WTC11 (cell line): Measurements from ENCODE around the gene SLC24A3. TPM values are rescaled to one million over a fixed set of nuclear protein-coding genes. Genes with fewer than 3 reads are reported as not detected.

ENCODE experiments used
- ATAC-seq: fragments of 200-7000 bp; cut with Tn5 transposase; 2 replicates; pipeline ENCODE4 v1.10.0; 2021; ENCODE audit warnings: mild to moderate bottlenecking, moderate library complexity
- CTCF ChIA-PET: fragments of 300-600 bp; sonication (Branson Sonifier 250); formaldehyde crosslinking; loops from one replicate; lab custom pipeline; 2021; ENCODE audit warnings: antibody characterized with exemption; lab: Charles Lee
- POLR2A ChIA-PET: fragments of 350-600 bp; sonication (Branson Sonifier 250); formaldehyde crosslinking; loops from one replicate; lab custom pipeline; 2021; ENCODE audit warnings: antibody characterized with exemption; lab: Charles Lee
- DNase-seq: peaks from one replicate; pipeline ENCODE4 v3.0.0; 2021; ENCODE audit warnings: low spot score
- H3K27ac Mint-ChIP-seq: 2 replicates; pipeline ENCODE4 v1.8.0; 2021; ENCODE audit warnings: mixed read lengths
- H3K27me3 Mint-ChIP-seq: 2 replicates; pipeline ENCODE4 v1.8.0; 2021; ENCODE audit warnings: low read depth, mild to moderate bottlenecking, moderate library complexity, mixed read lengths
- H3K36me3 Mint-ChIP-seq: 2 replicates; pipeline ENCODE4 v1.8.0; 2021; ENCODE audit warnings: mixed read lengths
- H3K4me1 Mint-ChIP-seq: 2 replicates; pipeline ENCODE4 v1.8.0; 2022; ENCODE audit warnings: mixed read lengths
- H3K4me3 Mint-ChIP-seq: 2 replicates; pipeline ENCODE4 v1.8.0; 2021; ENCODE audit warnings: mild to moderate bottlenecking, moderate library complexity, mixed read lengths
- H3K9me3 Mint-ChIP-seq: 2 replicates; pipeline ENCODE4 v1.8.0; 2021; ENCODE audit warnings: mixed read lengths
- CREB1 ChIP-seq: sonication (generic); formaldehyde crosslinking; IDR thresholded peaks from 2 replicates; pipeline ENCODE4 v1.8.0; 2023; ENCODE audit warnings: mild to moderate bottlenecking, missing genetic modification reagents
- ETV6 ChIP-seq: sonication (generic); formaldehyde crosslinking; IDR thresholded peaks from 2 replicates; pipeline ENCODE4 v1.8.1; 2022; ENCODE audit warnings: mild to moderate bottlenecking, missing genetic modification reagents
- GTF2I ChIP-seq: fragments of 250-450 bp; sonication (Bioruptor Pico); conservative IDR thresholded peaks from 2 replicates; pipeline ENCODE4 v1.4.0; 2021; ENCODE audit warnings: mild to moderate bottlenecking
- HMGA2 ChIP-seq: fragments of 250-450 bp; sonication (Bioruptor Pico); IDR thresholded peaks from 2 replicates; pipeline ENCODE4 v1.4.0; 2021; ENCODE audit warnings: mild to moderate bottlenecking, moderate library complexity
- IRF2 ChIP-seq: sonication (generic); formaldehyde crosslinking; IDR thresholded peaks from 2 replicates; pipeline ENCODE4 v1.8.0; 2022; ENCODE audit warnings: low read depth, missing genetic modification reagents, borderline replicate concordance
- NR1H2 ChIP-seq: sonication (generic); formaldehyde crosslinking; IDR thresholded peaks from 2 replicates; pipeline ENCODE4 v1.9.0; 2021; ENCODE audit warnings: mild to moderate bottlenecking, moderate library complexity, missing genetic modification reagents
- NR2C2 ChIP-seq: sonication (generic); formaldehyde crosslinking; IDR thresholded peaks from 2 replicates; pipeline ENCODE4 v1.8.0; 2022; ENCODE audit warnings: mild to moderate bottlenecking, missing genetic modification reagents
- RELA ChIP-seq: sonication (generic); formaldehyde crosslinking; IDR thresholded peaks from 2 replicates; pipeline ENCODE4 v1.8.1; 2022; ENCODE audit warnings: missing genetic modification reagents, mild to moderate bottlenecking, borderline replicate concordance
- SOX15 ChIP-seq: fragments of 250-450 bp; sonication (Bioruptor Pico); IDR thresholded peaks from 2 replicates; pipeline ENCODE4 v1.9.0; 2021; ENCODE audit warnings: mild to moderate bottlenecking
- ZNF121 ChIP-seq: sonication (generic); formaldehyde crosslinking; IDR thresholded peaks from 2 replicates; pipeline ENCODE4 v1.8.0; 2023; ENCODE audit warnings: missing genetic modification reagents
- ZNF416 ChIP-seq: fragments of 250-450 bp; sonication (Bioruptor Pico); IDR thresholded peaks from 2 replicates; pipeline ENCODE4 v1.9.0; 2021; ENCODE audit warnings: mild to moderate bottlenecking, inconsistent platforms
- total RNA-seq: library from RNA; stranded (reverse); gene quantifications from 3 replicates; pipeline ENCODE4 v1.2.3, GENCODE V29; 2021
- TF ChIP-seq, protein P1 (sequence below): sonication (generic); formaldehyde crosslinking; IDR thresholded peaks from 2 replicates; pipeline ENCODE4 v1.8.1; 2023; ENCODE audit warnings: mild to moderate bottlenecking, missing genetic modification reagents
- TF ChIP-seq, protein P2 (sequence below): sonication (generic); formaldehyde crosslinking; IDR thresholded peaks from 2 replicates; pipeline ENCODE4 v1.8.1; 2023; ENCODE audit warnings: mild to moderate bottlenecking, moderate library complexity, missing genetic modification reagents
- TF ChIP-seq, protein P3 (sequence below): sonication (generic); formaldehyde crosslinking; IDR thresholded peaks from 2 replicates; pipeline ENCODE4 v1.8.1; 2022; ENCODE audit warnings: mild to moderate bottlenecking, moderate library complexity, missing genetic modification reagents
- TF ChIP-seq, protein P4 (sequence below): sonication (generic); formaldehyde crosslinking; IDR thresholded peaks from 2 replicates; pipeline ENCODE4 v1.8.0; 2022; ENCODE audit warnings: mild to moderate bottlenecking, missing genetic modification reagents
- TF ChIP-seq, protein P5 (sequence below): fragments of 250-450 bp; sonication (Bioruptor Pico); IDR thresholded peaks from 2 replicates; pipeline ENCODE4 v2.1.2; 2022; ENCODE audit warnings: mild to moderate bottlenecking, moderate library complexity
- TF ChIP-seq, protein P6 (sequence below): sonication (generic); formaldehyde crosslinking; IDR thresholded peaks from 2 replicates; pipeline ENCODE4 v1.8.1; 2023; ENCODE audit warnings: mild to moderate bottlenecking, missing genetic modification reagents
- TF ChIP-seq, protein P7 (sequence below): sonication (generic); formaldehyde crosslinking; IDR thresholded peaks from 2 replicates; pipeline ENCODE4 v1.8.1; 2023; ENCODE audit warnings: mild to moderate bottlenecking, missing genetic modification reagents, moderate library complexity
- TF ChIP-seq, protein P8 (sequence below): sonication (generic); formaldehyde crosslinking; IDR thresholded peaks from 2 replicates; pipeline ENCODE4 v1.8.0; 2023; ENCODE audit warnings: missing genetic modification reagents
- TF ChIP-seq, protein P9 (sequence below): sonication (generic); formaldehyde crosslinking; conservative IDR thresholded peaks from 2 replicates; pipeline ENCODE4 v1.8.1; 2023; ENCODE audit warnings: mild to moderate bottlenecking, low read depth, missing genetic modification reagents, moderate library complexity
- TF ChIP-seq, protein P10 (sequence below): fragments of 200-600 bp; IDR thresholded peaks from 2 replicates; pipeline ENCODE4 v1.8.0; 2022; ENCODE audit warnings: antibody characterized with exemption

Gene SLC24A3
- total RNA-seq, 1 experiment from 2014 or later: 5.7 TPM

DNA sequence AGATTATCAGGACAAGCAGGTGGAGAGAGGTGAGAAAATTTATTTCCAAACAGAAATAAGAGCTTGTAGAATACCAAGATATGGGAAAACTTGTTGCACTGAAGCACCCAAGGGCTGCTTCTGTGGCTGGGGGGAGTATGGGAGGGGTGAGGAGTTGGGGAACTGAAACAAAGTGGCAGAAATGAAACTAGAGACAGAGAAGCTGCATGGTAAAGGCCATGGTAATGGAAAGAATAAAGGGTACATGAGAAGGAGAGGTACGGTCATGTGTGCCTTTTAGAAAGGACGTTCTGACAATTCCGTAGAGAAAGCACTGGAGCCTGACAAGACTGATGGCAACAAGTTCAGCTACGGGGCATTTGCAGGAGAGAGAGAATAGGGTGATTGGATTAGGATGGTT lies 494.0 kb downstream of the SLC24A3 start (continued):
- TF ChIP-seq, protein P1, sequence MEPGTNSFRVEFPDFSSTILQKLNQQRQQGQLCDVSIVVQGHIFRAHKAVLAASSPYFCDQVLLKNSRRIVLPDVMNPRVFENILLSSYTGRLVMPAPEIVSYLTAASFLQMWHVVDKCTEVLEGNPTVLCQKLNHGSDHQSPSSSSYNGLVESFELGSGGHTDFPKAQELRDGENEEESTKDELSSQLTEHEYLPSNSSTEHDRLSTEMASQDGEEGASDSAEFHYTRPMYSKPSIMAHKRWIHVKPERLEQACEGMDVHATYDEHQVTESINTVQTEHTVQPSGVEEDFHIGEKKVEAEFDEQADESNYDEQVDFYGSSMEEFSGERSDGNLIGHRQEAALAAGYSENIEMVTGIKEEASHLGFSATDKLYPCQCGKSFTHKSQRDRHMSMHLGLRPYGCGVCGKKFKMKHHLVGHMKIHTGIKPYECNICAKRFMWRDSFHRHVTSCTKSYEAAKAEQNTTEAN: no peak
- TF ChIP-seq, protein P2, sequence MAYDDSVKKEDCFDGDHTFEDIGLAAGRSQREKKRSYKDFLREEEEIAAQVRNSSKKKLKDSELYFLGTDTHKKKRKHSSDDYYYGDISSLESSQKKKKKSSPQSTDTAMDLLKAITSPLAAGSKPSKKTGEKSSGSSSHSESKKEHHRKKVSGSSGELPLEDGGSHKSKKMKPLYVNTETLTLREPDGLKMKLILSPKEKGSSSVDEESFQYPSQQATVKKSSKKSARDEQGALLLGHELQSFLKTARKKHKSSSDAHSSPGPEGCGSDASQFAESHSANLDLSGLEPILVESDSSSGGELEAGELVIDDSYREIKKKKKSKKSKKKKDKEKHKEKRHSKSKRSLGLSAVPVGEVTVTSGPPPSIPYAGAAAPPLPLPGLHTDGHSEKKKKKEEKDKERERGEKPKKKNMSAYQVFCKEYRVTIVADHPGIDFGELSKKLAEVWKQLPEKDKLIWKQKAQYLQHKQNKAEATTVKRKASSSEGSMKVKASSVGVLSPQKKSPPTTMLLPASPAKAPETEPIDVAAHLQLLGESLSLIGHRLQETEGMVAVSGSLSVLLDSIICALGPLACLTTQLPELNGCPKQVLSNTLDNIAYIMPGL (CRISPR knock-in tag): no peak
- TF ChIP-seq, protein P3, sequence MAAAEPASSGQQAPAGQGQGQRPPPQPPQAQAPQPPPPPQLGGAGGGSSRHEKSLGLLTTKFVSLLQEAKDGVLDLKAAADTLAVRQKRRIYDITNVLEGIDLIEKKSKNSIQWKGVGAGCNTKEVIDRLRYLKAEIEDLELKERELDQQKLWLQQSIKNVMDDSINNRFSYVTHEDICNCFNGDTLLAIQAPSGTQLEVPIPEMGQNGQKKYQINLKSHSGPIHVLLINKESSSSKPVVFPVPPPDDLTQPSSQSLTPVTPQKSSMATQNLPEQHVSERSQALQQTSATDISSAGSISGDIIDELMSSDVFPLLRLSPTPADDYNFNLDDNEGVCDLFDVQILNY (CRISPR knock-in tag): no peak
- TF ChIP-seq IRF2 (CRISPR knock-in tag) (no peak), GTF2I (CRISPR knock-in tag) (no peak), ZNF121 (no peak), NR1H2 (CRISPR knock-in tag) (no peak), SOX15 (no peak)
- TF ChIP-seq, protein P4, sequence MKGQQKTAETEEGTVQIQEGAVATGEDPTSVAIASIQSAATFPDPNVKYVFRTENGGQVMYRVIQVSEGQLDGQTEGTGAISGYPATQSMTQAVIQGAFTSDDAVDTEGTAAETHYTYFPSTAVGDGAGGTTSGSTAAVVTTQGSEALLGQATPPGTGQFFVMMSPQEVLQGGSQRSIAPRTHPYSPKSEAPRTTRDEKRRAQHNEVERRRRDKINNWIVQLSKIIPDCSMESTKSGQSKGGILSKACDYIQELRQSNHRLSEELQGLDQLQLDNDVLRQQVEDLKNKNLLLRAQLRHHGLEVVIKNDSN (CRISPR knock-in tag): no peak
- TF ChIP-seq, all 79 proteins: peak for 0

DNA sequence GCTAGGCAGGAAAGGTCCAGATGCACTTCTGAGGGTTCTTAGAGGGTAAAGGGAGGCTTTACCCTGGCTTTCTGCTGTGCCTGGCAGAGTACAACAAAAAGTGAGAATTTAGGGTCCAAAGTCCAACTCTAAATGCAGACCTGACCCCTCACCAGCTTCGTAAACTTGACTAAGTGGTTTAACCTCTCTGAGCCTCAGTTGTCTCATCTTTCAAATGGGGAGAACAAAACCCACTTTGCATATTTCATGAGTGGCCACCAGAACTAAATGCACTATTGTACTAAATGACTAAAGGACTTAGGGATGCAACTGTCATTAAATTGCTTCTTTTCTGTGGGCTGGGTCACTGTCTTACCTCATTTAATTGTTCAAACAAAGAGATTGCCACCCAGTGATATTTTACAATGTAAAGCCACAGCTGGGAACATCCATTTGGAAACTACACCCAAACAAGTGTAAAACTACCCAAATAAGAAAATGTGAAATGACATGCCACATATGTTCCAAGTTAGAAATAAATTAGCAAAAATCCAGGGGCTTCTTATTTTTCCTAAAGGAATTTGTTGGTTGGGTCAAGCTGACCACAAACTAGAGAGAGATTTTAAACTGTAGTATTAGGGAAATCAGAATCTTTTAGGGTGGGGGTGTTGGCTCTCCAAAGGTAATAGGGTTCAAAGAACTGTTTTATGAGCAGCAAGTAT lies 497.3 kb downstream of the SLC24A3 start:
- 0 out of 2 replicates have a peak, but pooled peaks cover under 1% of the 10 kb centered on the region for H3K36me3 Mint-ChIP-seq
- H3K4me3 Mint-ChIP-seq: no peak overlapping the region
- peaks cover 2% of the 10 kb centered on the region; the same call in 1 of the 2 replicates for H3K27me3 Mint-ChIP-seq
- peaks cover 6% of the 10 kb centered on the region for H3K9me3 Mint-ChIP-seq
- ATAC-seq: no peak
- ChIA-PET CTCF (no interaction called here), POLR2A (no interaction called here)
- H3K27ac Mint-ChIP-seq: no peak overlapping the region
- no peaks in the 10 kb centered on the region; the same call in 1 of the 2 replicates for H3K4me1 Mint-ChIP-seq
- no peak for DNase-seq
- TF ChIP-seq, protein P5, sequence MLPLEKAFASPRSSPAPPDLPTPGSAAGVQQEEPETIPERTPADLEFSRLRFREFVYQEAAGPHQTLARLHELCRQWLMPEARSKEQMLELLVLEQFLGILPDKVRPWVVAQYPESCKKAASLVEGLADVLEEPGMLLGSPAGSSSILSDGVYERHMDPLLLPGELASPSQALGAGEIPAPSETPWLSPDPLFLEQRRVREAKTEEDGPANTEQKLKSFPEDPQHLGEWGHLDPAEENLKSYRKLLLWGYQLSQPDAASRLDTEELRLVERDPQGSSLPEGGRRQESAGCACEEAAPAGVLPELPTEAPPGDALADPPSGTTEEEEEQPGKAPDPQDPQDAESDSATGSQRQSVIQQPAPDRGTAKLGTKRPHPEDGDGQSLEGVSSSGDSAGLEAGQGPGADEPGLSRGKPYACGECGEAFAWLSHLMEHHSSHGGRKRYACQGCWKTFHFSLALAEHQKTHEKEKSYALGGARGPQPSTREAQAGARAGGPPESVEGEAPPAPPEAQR (CRISPR knock-in tag): no peak
- TF ChIP-seq NR1H2 (CRISPR knock-in tag): no peak
- TF ChIP-seq ZNF416 (CRISPR knock-in tag): no peak
- TF ChIP-seq, protein P6, sequence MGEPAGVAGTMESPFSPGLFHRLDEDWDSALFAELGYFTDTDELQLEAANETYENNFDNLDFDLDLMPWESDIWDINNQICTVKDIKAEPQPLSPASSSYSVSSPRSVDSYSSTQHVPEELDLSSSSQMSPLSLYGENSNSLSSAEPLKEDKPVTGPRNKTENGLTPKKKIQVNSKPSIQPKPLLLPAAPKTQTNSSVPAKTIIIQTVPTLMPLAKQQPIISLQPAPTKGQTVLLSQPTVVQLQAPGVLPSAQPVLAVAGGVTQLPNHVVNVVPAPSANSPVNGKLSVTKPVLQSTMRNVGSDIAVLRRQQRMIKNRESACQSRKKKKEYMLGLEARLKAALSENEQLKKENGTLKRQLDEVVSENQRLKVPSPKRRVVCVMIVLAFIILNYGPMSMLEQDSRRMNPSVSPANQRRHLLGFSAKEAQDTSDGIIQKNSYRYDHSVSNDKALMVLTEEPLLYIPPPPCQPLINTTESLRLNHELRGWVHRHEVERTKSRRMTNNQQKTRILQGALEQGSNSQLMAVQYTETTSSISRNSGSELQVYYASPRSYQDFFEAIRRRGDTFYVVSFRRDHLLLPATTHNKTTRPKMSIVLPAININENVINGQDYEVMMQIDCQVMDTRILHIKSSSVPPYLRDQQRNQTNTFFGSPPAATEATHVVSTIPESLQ (CRISPR knock-in tag): no peak
- no peak for TF ChIP-seq ETV6 (CRISPR knock-in tag)
- no peak for TF ChIP-seq RELA
- TF ChIP-seq HMGA2: no peak
- no peak for TF ChIP-seq CREB1 (CRISPR knock-in tag)
- TF ChIP-seq SOX15: no peak
- TF ChIP-seq NR2C2: no peak
- TF ChIP-seq, protein P7, sequence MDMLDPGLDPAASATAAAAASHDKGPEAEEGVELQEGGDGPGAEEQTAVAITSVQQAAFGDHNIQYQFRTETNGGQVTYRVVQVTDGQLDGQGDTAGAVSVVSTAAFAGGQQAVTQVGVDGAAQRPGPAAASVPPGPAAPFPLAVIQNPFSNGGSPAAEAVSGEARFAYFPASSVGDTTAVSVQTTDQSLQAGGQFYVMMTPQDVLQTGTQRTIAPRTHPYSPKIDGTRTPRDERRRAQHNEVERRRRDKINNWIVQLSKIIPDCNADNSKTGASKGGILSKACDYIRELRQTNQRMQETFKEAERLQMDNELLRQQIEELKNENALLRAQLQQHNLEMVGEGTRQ (CRISPR knock-in tag): no peak
- TF ChIP-seq, protein P8, sequence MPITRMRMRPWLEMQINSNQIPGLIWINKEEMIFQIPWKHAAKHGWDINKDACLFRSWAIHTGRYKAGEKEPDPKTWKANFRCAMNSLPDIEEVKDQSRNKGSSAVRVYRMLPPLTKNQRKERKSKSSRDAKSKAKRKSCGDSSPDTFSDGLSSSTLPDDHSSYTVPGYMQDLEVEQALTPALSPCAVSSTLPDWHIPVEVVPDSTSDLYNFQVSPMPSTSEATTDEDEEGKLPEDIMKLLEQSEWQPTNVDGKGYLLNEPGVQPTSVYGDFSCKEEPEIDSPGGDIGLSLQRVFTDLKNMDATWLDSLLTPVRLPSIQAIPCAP (CRISPR knock-in tag): no peak
- TF ChIP-seq, protein P9, sequence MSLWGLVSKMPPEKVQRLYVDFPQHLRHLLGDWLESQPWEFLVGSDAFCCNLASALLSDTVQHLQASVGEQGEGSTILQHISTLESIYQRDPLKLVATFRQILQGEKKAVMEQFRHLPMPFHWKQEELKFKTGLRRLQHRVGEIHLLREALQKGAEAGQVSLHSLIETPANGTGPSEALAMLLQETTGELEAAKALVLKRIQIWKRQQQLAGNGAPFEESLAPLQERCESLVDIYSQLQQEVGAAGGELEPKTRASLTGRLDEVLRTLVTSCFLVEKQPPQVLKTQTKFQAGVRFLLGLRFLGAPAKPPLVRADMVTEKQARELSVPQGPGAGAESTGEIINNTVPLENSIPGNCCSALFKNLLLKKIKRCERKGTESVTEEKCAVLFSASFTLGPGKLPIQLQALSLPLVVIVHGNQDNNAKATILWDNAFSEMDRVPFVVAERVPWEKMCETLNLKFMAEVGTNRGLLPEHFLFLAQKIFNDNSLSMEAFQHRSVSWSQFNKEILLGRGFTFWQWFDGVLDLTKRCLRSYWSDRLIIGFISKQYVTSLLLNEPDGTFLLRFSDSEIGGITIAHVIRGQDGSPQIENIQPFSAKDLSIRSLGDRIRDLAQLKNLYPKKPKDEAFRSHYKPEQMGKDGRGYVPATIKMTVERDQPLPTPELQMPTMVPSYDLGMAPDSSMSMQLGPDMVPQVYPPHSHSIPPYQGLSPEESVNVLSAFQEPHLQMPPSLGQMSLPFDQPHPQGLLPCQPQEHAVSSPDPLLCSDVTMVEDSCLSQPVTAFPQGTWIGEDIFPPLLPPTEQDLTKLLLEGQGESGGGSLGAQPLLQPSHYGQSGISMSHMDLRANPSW (CRISPR knock-in tag): no peak
- TF ChIP-seq, protein P10, sequence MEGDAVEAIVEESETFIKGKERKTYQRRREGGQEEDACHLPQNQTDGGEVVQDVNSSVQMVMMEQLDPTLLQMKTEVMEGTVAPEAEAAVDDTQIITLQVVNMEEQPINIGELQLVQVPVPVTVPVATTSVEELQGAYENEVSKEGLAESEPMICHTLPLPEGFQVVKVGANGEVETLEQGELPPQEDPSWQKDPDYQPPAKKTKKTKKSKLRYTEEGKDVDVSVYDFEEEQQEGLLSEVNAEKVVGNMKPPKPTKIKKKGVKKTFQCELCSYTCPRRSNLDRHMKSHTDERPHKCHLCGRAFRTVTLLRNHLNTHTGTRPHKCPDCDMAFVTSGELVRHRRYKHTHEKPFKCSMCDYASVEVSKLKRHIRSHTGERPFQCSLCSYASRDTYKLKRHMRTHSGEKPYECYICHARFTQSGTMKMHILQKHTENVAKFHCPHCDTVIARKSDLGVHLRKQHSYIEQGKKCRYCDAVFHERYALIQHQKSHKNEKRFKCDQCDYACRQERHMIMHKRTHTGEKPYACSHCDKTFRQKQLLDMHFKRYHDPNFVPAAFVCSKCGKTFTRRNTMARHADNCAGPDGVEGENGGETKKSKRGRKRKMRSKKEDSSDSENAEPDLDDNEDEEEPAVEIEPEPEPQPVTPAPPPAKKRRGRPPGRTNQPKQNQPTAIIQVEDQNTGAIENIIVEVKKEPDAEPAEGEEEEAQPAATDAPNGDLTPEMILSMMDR: no peak
